A673 (cell line): ENCODE results near the gene MICAL2. TPM values are rescaled to one million over a fixed set of nuclear protein-coding genes. Genes with fewer than 3 reads are reported as not detected.

Experiments used
- BruUV-seq: library from RNA; stranded (reverse); fragments of 400-500 nt; replicated peaks from 2 replicates; lab custom pipeline; 2021; lab: Mats Ljungman, UMichigan
- CTCF ChIA-PET: fragments of 300-600 bp; sonication (Branson Sonifier 250); formaldehyde crosslinking; loops from one replicate; lab custom pipeline; 2022; ENCODE audit warnings: antibody characterized with exemption; lab: Charles Lee
- POLR2A ChIA-PET: fragments of 300-600 bp; sonication (Branson Sonifier 250); formaldehyde crosslinking; loops from one replicate; lab custom pipeline; 2022; ENCODE audit warnings: antibody characterized with exemption; ENCODE audit not compliant: low non-redundant PET; lab: Charles Lee
- DNase-seq: peaks from one replicate; pipeline ENCODE4 v3.0.0-alpha.2; 2015; ENCODE audit warnings: low spot score
- H3K27ac ChIP-seq: fragments of 200-600 bp; sonication (generic); 2 replicates; pipeline ENCODE4 v1.5.1; 2016; ENCODE audit warnings: mixed run types, low read depth, mild to moderate bottlenecking, mixed read lengths, antibody characterized with exemption, low read length; ENCODE audit not compliant: poor library complexity, severe bottlenecking
- H3K27me3 ChIP-seq: fragments of 200-600 bp; sonication (generic); replicated peaks from 2 replicates; pipeline ENCODE4 v1.6.1; 2017; ENCODE audit warnings: mixed run types, low read depth, mild to moderate bottlenecking, mixed read lengths, antibody characterized with exemption, low read length; ENCODE audit not compliant: insufficient read depth, poor library complexity
- H3K36me3 ChIP-seq: fragments of 200-600 bp; sonication (generic); 2 replicates; pipeline ENCODE4 v1.6.1; 2016; ENCODE audit warnings: mixed run types, mild to moderate bottlenecking, mixed read lengths, antibody characterized with exemption, low read length; ENCODE audit not compliant: insufficient read depth, poor library complexity, severe bottlenecking
- H3K4me1 ChIP-seq: fragments of 200-600 bp; sonication (generic); 2 replicates; pipeline ENCODE4 v1.6.1; 2017; ENCODE audit warnings: mixed run types, mild to moderate bottlenecking, mixed read lengths, antibody characterized with exemption, low read length; ENCODE audit not compliant: insufficient read depth, poor library complexity, severe bottlenecking
- H3K4me3 ChIP-seq: fragments of 200-600 bp; sonication (generic); 2 replicates; pipeline ENCODE4 v1.5.1; 2016; ENCODE audit warnings: low read depth, mixed run types, mild to moderate bottlenecking, mixed read lengths, low read length; ENCODE audit not compliant: poor library complexity, severe bottlenecking
- H3K9me3 ChIP-seq: fragments of 200-600 bp; sonication (generic); 2 replicates; pipeline ENCODE4 v1.6.1; 2016; ENCODE audit warnings: mixed run types, low read depth, mild to moderate bottlenecking, mixed read lengths, antibody characterized with exemption, low read length; ENCODE audit not compliant: poor library complexity, severe bottlenecking
- EZH2 ChIP-seq: fragments of 200-600 bp; sonication (generic); IDR thresholded peaks from 2 replicates; pipeline ENCODE4 v1.6.1; 2017; ENCODE audit warnings: borderline replicate concordance, low read depth, mild to moderate bottlenecking, mixed read lengths, antibody characterized with exemption, low read length; ENCODE audit not compliant: poor library complexity, severe bottlenecking
- intact Hi-C: fragments of 100-400 bp; cut with micrococcal nuclease; formaldehyde crosslinking; loops from one replicate; pipeline ENCODE4 v1.10.0; 2022; ENCODE audit not compliant: unreplicated experiment
- total RNA-seq: library from RNA; stranded (reverse); gene quantifications from 2 replicates; pipeline ENCODE4 v1.2.3, GENCODE V29; 2021
- TF ChIP-seq, protein P1 (sequence below): fragments of 300-800, 200-600 bp; sonication (generic); conservative IDR thresholded peaks from 2 replicates; pipeline ENCODE4 v1.5.1; 2017; ENCODE audit warnings: low read depth, mild to moderate bottlenecking, antibody characterized with exemption, low read length, moderate library complexity, mixed read lengths

MICAL2 gene
- total RNA-seq, 1 experiment from 2014 or later: 1.1 TPM

DNA sequence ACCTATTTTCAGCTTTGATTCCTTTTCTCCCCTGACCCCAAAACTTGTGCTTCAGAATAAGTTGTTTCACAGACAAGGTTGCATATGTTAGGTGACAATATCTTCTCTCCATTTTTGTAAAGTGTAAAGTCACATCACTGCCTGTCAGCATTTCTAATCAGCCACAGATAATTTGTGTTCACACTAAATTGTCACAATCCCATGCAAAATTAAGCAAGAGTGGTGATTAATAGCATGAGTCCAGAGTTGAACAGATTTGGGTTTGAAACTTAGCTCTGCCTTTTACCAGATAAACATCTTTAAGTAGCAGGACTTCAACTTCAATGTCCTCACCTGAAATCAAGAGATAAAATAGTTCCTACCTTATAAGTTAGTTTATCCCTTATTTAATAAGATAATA lies 80.1 kb downstream of the MICAL2 start:
- CTCF ChIA-PET: no interaction called here
- no peak overlapping the region for H3K4me3 ChIP-seq
- no peaks in the 10 kb centered on the region for H3K36me3 ChIP-seq
- no peaks in the 10 kb centered on the region for H3K9me3 ChIP-seq
- H3K27me3 ChIP-seq: no peaks in the 10 kb centered on the region
- POLR2A ChIA-PET: no interaction called here
- H3K27ac ChIP-seq: no peak overlapping the region
- TF ChIP-seq, protein P1, sequence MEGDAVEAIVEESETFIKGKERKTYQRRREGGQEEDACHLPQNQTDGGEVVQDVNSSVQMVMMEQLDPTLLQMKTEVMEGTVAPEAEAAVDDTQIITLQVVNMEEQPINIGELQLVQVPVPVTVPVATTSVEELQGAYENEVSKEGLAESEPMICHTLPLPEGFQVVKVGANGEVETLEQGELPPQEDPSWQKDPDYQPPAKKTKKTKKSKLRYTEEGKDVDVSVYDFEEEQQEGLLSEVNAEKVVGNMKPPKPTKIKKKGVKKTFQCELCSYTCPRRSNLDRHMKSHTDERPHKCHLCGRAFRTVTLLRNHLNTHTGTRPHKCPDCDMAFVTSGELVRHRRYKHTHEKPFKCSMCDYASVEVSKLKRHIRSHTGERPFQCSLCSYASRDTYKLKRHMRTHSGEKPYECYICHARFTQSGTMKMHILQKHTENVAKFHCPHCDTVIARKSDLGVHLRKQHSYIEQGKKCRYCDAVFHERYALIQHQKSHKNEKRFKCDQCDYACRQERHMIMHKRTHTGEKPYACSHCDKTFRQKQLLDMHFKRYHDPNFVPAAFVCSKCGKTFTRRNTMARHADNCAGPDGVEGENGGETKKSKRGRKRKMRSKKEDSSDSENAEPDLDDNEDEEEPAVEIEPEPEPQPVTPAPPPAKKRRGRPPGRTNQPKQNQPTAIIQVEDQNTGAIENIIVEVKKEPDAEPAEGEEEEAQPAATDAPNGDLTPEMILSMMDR: no peak
- no peak for TF ChIP-seq EZH2
- intact Hi-C loops: no loop called here
- BruUV-seq: no TSS peak
- H3K4me1 ChIP-seq: no peaks in the 10 kb centered on the region
- DNase-seq: no peak

DNA sequence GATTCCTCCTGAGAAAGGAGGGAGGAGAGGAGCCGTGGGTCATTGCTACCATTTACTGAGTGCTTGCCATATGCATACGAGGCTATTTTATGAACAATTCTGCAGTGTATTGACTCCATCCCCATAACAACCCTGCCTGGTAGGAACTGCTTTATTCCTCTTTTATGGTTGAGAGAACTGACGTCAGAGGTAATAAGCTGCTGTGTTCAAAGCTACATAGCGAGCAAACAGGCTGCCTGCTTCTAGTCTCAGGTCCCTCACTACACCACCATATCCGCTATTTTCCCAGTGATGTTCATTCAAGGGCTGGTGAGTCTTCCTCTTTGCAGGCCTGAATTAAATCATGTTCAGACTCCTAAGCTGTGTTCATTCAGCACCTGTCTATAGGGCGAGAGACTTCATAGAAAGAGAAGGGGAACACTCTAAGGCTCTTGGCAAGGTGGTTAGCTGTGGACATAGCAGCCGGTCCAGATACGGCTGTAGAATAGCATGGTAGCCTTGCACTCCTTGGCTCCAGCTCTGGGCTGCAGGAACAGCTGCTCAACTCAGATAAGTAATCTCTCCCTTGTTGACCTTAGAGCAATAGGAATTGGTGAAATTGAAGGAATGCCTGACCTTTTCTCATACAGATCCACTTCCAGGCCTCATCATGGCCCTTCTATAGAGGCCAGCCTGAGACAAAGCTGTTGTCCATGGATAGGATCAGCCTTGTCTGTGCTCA lies 82.6 kb downstream of the MICAL2 start:
- ChIA-PET POLR2A (no interaction called here), CTCF (no interaction called here)
- intact Hi-C loops: no loop called here
- Histone ChIP-seq H3K4me1 (no peaks in the 10 kb centered on the region), H3K4me3 (no peak overlapping the region), H3K9me3 (no peaks in the 10 kb centered on the region), H3K27ac (no peak overlapping the region), H3K27me3 (no peaks in the 10 kb centered on the region), H3K36me3 (no peaks in the 10 kb centered on the region)
- TF ChIP-seq, protein P1: no peak
- no peak for TF ChIP-seq EZH2
- DNase-seq: no peak
- BruUV-seq: no TSS peak

DNA sequence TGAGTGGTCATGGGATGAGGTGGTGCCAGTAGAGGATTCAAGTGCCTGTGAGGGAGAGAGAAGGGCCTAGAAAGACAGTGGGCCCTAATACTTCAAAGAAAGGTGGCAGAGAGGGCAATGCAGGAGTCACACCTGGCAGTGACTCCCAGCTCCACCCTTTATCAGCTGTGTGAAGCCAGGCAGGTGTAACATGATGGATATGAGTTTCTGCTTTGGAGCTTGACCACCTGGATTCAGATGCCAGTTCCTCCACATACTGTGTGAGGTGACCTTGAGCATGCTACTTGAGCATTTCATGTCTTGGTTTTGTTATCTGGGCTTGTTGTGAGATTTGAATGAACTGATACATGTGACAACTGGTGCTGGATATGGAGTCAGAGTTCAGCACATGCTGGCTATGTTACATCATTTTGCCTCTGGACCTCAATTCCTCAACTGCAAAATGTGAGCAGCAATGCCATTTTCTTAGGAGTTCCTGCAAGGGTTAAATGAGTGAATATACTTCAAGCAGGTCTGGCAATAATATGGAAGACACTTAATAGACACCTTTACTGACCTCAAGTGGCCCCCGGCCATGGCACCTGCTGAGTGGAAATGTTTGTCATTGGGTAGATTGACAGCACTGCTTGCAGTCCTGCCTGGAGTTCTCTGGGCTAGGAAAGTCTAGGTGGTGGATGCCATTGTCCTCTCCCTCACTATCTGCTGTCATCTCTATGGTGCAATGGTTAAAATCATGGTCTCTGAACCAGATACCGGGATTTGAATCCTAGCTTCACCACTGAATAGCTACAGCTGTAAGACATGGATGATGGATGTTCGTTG lies 83.3 kb downstream of the MICAL2 start:
- Histone ChIP-seq H3K4me1 (no peaks in the 10 kb centered on the region), H3K9me3 (no peaks in the 10 kb centered on the region), H3K27me3 (no peaks in the 10 kb centered on the region), H3K4me3 (no peak overlapping the region), H3K36me3 (no peaks in the 10 kb centered on the region), H3K27ac (no peak overlapping the region)
- DNase-seq: no peak
- ChIA-PET POLR2A (no interaction called here), CTCF (no interaction called here)
- intact Hi-C loops: no loop called here
- BruUV-seq: no TSS peak
- TF ChIP-seq EZH2: no peak
- TF ChIP-seq, protein P1: no peak
